Mucosa of rectum (tissue), 2 donors: Measurements from ENCODE around the gene LNPK.

ENCODE experiments used
- H3K27ac ChIP-seq, 2 donors: one replicate each; pipeline ENCODE4 v1.7.0; 2013; ENCODE audit warnings: inconsistent platforms in 2 of 2, low read depth in 2 of 2, low read length in 2 of 2
- H3K27me3 ChIP-seq, 2 donors: one replicate each; pipeline ENCODE4 v1.7.0; 2013; ENCODE audit warnings: low read length in 2 of 2; ENCODE audit not compliant: control insufficient read depth in 2 of 2, insufficient read depth in 2 of 2
- H3K36me3 ChIP-seq, 2 donors: one replicate each; pipeline ENCODE4 v1.7.0; 2013; ENCODE audit warnings: low read length in 2 of 2; ENCODE audit not compliant: control insufficient read depth in 2 of 2, insufficient read depth in 2 of 2
- H3K4me1 ChIP-seq, 2 donors: one replicate each; pipeline ENCODE4 v1.7.0; 2013; ENCODE audit warnings: low read length in 2 of 2, mild to moderate bottlenecking in 1 of 2; ENCODE audit not compliant: control insufficient read depth in 2 of 2, insufficient read depth in 2 of 2
- H3K4me3 ChIP-seq, 2 donors: one replicate each; pipeline ENCODE4 v1.7.0; 2013; ENCODE audit warnings: low read length in 2 of 2
- H3K9ac ChIP-seq, 2 donors: one replicate each; pipeline ENCODE4 v1.7.0; 2013; ENCODE audit warnings: low read length in 2 of 2, low read depth in 1 of 2, mild to moderate bottlenecking in 1 of 2
- H3K9me3 ChIP-seq, 2 donors: one replicate each; pipeline ENCODE4 v1.7.0; 2013; ENCODE audit warnings: low read length in 2 of 2; ENCODE audit not compliant: control insufficient read depth in 2 of 2
- donor health status: healthy.
- donor health status: Normal muscosa, but diverticular disease.

LNPK gene

GRCh38 chr2:175947073-175947472 is 55.0 kb downstream of the LNPK start:
- Histone ChIP-seq H3K36me3 (no peaks in the 10 kb centered on the region), H3K27me3 (no peaks in the 10 kb centered on the region), H3K4me3 (no peak overlapping the region), H3K9me3 (no peaks in the 10 kb centered on the region), H3K9ac (no peak overlapping the region), H3K4me1 (no peaks in the 10 kb centered on the region), H3K27ac (no peak overlapping the region)

GRCh38 chr2:175941699-175942098 is 60.4 kb downstream of the LNPK start:
- Histone ChIP-seq H3K36me3 (peaks cover 3 to 4% of the 10 kb centered on the region in 2 donors), H3K4me3 (no peak overlapping the region), H3K27ac (no peak overlapping the region), H3K9ac (no peak overlapping the region), H3K27me3 (no peaks in the 10 kb centered on the region), H3K4me1 (no peaks in the 10 kb centered on the region), H3K9me3 (no peaks in the 10 kb centered on the region)

- no peaks in the 10 kb centered on the region for H3K4me1 ChIP-seq
- no peaks in the 10 kb centered on the region for H3K27me3 ChIP-seq
- no peak overlapping the region for H3K9ac ChIP-seq
- no peak overlapping the region for H3K4me3 ChIP-seq
- H3K9me3 ChIP-seq = no peaks in the 10 kb centered on the region
- peaks cover 10 to 16% of the 10 kb centered on the region in 2 donors for H3K36me3 ChIP-seq
- no peak overlapping the region for H3K27ac ChIP-seq
These were observed 64.9 kb downstream of the LNPK start for GRCh38 chr2:175937216-175937615.

- Histone ChIP-seq H3K27me3 (no peaks in the 10 kb centered on the region), H3K4me1 (no peaks in the 10 kb centered on the region), H3K4me3 (no peak overlapping the region), H3K9ac (no peak overlapping the region), H3K27ac (no peak overlapping the region), H3K9me3 (no peaks in the 10 kb centered on the region), H3K36me3 (peaks cover 10 to 16% of the 10 kb centered on the region in 2 donors)
These were observed 66.5 kb downstream of the LNPK start for GRCh38 chr2:175935289-175936181.

- Histone ChIP-seq H3K27me3 (no peaks in the 10 kb centered on the region), H3K4me1 (no peaks in the 10 kb centered on the region), H3K9ac (no peak overlapping the region), H3K9me3 (no peaks in the 10 kb centered on the region), H3K36me3 (peaks cover 10 to 21% of the 10 kb centered on the region in 2 donors), H3K27ac (no peak overlapping the region), H3K4me3 (no peak overlapping the region)
These were observed 69.4 kb downstream of the LNPK start for GRCh38 chr2:175932675-175933074.

- no peak overlapping the region for H3K27ac ChIP-seq
- peaks cover 7 to 18% of the 10 kb centered on the region in 2 donors for H3K36me3 ChIP-seq
- no peaks in the 10 kb centered on the region for H3K27me3 ChIP-seq
These were observed 70.3 kb downstream of the LNPK start for GRCh38 chr2:175931805-175932204.

GRCh38 chr2:175930504-175930903 is 71.6 kb downstream of the LNPK start:
- peaks cover 2 to 11% of the 10 kb centered on the region in 2 donors for H3K36me3 ChIP-seq
- H3K9ac ChIP-seq = no peak overlapping the region
- H3K4me3 ChIP-seq = no peak overlapping the region
- H3K4me1 ChIP-seq = no peaks in the 10 kb centered on the region
- H3K9me3 ChIP-seq = no peaks in the 10 kb centered on the region
- no peak overlapping the region for H3K27ac ChIP-seq
- no peaks in the 10 kb centered on the region for H3K27me3 ChIP-seq

More at GRCh38 chr2:175931805-175932204, 70.3 kb downstream of the LNPK start:
- Histone ChIP-seq H3K4me1 (no peaks in the 10 kb centered on the region), H3K9me3 (no peaks in the 10 kb centered on the region), H3K4me3 (no peak overlapping the region), H3K9ac (no peak overlapping the region)

- Histone ChIP-seq H3K4me1 (no peaks in the 10 kb centered on the region), H3K9ac (no peak overlapping the region), H3K4me3 (no peak overlapping the region), H3K36me3 (peaks cover 0 to 5% of the 10 kb centered on the region in 2 donors), H3K27me3 (no peaks in the 10 kb centered on the region), H3K27ac (no peak overlapping the region), H3K9me3 (no peaks in the 10 kb centered on the region)
These were observed 72.2 kb downstream of the LNPK start for GRCh38 chr2:175929850-175930249.

GRCh38 chr2:175926272-175926671 is 75.8 kb downstream of the LNPK start:
- Histone ChIP-seq H3K9ac (no peak overlapping the region), H3K9me3 (no peaks in the 10 kb centered on the region), H3K4me1 (no peaks in the 10 kb centered on the region), H3K27ac (no peak overlapping the region), H3K36me3 (peaks cover 0 to 5% of the 10 kb centered on the region in 2 donors), H3K4me3 (no peak overlapping the region), H3K27me3 (no peaks in the 10 kb centered on the region)

GRCh38 chr2:175922160-175922559 is 79.9 kb downstream of the LNPK start:
- H3K9ac ChIP-seq = no peak overlapping the region
- no peaks in the 10 kb centered on the region for H3K27me3 ChIP-seq
- H3K36me3 ChIP-seq = no peaks in the 10 kb centered on the region
- H3K4me1 ChIP-seq = no peaks in the 10 kb centered on the region
- no peaks in the 10 kb centered on the region for H3K9me3 ChIP-seq
- no peak overlapping the region for H3K27ac ChIP-seq
- no peak overlapping the region for H3K4me3 ChIP-seq
